ENCODE measurements around the gene LAMA1. TPM values are rescaled to one million over a fixed set of nuclear protein-coding genes. Genes with fewer than 3 reads are reported as not detected.

LAMA1 gene
- total RNA-seq, 4 donors from 2014 or later: under 0.01 to 1.0 (median 0.60) TPM

DNA sequence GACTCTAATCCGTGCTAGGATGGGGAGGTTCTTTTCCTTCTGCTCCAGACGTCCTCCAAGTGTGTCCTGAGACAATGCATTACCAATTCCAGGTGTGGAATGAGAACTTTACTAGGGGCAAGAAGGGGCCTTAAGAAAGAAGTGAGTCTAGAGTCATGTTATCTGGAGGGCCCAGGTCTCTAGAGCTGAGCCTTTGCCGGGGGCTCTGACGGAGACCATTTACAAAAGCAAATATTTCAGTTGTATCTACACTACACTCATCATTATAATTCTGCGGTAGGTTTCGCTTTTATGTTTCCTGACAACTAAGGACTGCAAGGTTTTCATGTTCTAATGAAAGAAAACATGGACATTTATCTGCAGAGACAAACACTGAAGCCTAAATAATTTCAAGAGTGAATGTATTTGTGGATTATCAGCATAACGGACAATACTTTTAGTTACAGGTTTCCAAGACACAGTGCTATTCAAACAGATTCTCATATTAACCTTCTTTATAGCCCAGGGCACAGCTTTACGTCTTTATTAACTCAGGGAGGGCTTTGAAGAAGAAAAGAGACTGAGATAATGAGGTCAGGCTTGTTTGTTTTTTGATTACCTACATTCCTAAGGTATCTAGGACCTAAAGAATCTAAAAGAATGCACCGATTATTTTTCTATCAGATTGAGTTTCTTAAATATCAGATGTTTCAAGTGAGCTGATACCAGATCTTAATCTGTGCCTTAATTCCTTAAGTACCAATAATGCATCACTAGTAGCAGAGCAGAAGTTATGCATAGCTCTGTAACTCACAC lies 15.0 kb upstream of the LAMA1 start:
- no peak for ATAC-seq
- no peaks in the 10 kb centered on the region for H3K4me1 ChIP-seq
- TF ChIP-seq, protein P1, sequence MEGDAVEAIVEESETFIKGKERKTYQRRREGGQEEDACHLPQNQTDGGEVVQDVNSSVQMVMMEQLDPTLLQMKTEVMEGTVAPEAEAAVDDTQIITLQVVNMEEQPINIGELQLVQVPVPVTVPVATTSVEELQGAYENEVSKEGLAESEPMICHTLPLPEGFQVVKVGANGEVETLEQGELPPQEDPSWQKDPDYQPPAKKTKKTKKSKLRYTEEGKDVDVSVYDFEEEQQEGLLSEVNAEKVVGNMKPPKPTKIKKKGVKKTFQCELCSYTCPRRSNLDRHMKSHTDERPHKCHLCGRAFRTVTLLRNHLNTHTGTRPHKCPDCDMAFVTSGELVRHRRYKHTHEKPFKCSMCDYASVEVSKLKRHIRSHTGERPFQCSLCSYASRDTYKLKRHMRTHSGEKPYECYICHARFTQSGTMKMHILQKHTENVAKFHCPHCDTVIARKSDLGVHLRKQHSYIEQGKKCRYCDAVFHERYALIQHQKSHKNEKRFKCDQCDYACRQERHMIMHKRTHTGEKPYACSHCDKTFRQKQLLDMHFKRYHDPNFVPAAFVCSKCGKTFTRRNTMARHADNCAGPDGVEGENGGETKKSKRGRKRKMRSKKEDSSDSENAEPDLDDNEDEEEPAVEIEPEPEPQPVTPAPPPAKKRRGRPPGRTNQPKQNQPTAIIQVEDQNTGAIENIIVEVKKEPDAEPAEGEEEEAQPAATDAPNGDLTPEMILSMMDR (IDR thresholded peaks at IDR 0.05): no peak
- TF ChIP-seq POLR2A (IDR thresholded peaks at IDR 0.05) (no peak), POLR2AphosphoS5 (IDR thresholded peaks at IDR 0.05) (no peak), EP300 (IDR thresholded peaks at IDR 0.05) (no peak)
- H3K27me3 ChIP-seq: peaks cover 9% of the 10 kb centered on the region
- H3K9me3 ChIP-seq: no peaks in the 10 kb centered on the region
- no peaks in the 10 kb centered on the region for H3K36me3 ChIP-seq
- 79 to 82% methylated on average over 7 to 9 of the region's 9 CpGs for WGBS, 2 donors (ENCODE audit: low coverage in 1 of 2)
- no peak overlapping the region for H3K27ac ChIP-seq
- no peak overlapping the region for H3K4me3 ChIP-seq

DNA sequence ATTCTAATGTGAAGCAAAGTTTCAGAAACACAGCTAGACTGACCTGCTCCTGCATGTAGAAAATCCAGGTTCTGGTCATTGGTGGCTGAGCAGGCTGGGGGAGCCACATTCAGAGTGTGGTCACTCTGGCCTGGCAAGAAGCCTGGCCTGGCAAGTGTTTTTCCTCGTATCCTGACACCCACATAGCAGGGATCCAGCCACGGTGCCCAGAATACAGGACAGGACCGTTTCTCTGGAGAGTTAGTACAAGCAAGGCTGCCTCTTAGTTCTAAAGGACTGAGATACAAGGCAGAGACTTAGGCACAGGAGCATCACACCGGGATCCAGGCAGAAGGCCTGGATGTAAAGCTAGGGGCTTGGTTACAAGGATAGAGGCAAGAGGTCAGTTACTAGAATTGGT lies 4.8 kb upstream of the LAMA1 start:
- H3K27me3 ChIP-seq: peaks cover 31% of the 10 kb centered on the region
- H3K36me3 ChIP-seq: no peaks in the 10 kb centered on the region
- no peak for ATAC-seq
- 85 to 93% methylated on average over 2 to 3 of the region's 4 CpGs for WGBS, 2 donors (ENCODE audit: low coverage in 1 of 2)
- no peak for TF ChIP-seq POLR2A (IDR thresholded peaks at IDR 0.05)
- TF ChIP-seq POLR2AphosphoS5 (IDR thresholded peaks at IDR 0.05): no peak
- no peak for TF ChIP-seq EP300 (IDR thresholded peaks at IDR 0.05)
- TF ChIP-seq, protein P1 (IDR thresholded peaks at IDR 0.05): no peak
- H3K4me1 ChIP-seq: peaks cover 0 to 7% (median 4%) of the 10 kb centered on the region in 3 donors
- no peak overlapping the region for H3K27ac ChIP-seq
- no peaks in the 10 kb centered on the region for H3K9me3 ChIP-seq
- no peak overlapping the region for H3K4me3 ChIP-seq

DNA sequence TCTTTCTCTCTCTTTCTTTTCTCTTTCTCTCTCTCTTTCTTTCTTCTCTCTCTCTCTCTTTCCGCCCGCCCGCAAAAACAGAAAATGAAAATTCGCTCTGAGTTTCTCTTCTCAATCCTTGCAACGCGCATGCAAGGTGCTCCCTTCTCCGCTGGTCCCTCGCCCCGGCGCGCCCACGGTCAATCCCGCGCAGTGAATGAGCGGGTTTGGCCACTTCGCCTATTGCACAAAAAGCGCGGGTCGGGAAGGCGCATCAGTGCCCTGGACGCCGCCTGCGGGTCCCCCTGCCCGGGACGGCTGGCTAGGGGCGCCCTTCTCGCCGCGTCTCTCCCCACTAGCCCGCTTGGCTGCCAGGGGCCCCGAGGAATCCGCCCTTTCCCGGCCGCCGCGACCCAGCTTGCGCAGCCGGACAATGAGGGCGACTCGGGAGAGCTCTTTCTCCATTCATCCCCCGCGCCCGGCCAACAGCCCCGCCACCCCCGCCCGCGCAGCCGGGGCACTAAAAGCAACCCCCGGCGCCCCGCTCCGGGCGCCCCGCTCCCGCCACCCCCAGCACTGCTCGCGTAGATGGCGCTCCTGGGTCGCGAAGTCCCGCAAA lies 706 bp downstream of the LAMA1 start:
- Histone ChIP-seq H3K27ac (no peak overlapping the region), H3K4me1 (peaks cover 0 to 24% (median 18%) of the 10 kb centered on the region in 3 donors), H3K36me3 (no peaks in the 10 kb centered on the region), H3K9me3 (no peaks in the 10 kb centered on the region), H3K27me3 (peaks cover 76% of the 10 kb centered on the region), H3K4me3 (peak overlapping the region; percentile 3 to 52)
- 2% methylated on average over 6 of the region's 61 CpGs; no CpG with 5 or more reads in 1 of the 2 donors for WGBS, 2 donors (ENCODE audit: low coverage in 1 of 2)
- TF ChIP-seq, protein P1 (IDR thresholded peaks at IDR 0.05): no peak
- no peak for TF ChIP-seq EP300 (IDR thresholded peaks at IDR 0.05)
- TF ChIP-seq POLR2AphosphoS5 (IDR thresholded peaks at IDR 0.05): no peak
- TF ChIP-seq POLR2A (IDR thresholded peaks at IDR 0.05): no peak
- ATAC-seq: no peak

DNA sequence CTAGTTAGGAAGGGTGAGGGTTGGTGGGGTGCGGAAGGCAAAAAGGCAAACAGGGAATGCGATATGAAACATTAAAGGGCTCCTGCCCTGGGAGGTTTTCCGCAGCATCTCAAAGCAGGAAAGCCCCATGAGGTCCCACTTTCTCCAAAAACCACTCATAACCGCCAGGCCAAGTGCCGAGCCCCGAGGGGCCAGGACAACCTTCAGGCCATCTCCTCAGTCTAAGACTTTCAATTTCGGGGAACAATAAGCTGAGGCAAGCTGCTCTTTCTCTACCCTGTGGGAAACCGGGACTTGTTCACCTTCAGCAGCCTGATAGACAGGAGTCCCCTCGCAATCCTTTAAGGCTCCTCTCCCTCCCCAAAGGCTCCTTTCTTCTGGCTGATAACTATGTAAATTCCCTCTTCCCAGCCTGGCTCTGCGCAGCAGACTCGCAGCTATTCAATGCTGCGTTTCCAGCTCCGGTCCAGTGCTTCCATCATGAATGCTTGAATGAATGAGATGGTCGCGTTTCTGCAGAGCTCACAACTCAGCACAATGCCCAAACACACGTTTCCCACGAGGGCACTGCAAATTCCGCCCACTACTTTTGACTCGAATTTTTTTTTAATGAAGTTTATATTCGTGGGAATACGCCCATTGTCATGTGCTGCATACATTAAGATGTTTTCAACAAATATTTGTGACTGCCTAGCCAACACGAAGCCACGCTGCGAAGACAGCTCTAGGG lies 1.4 kb downstream of the LAMA1 start:
- TF ChIP-seq EP300 (IDR thresholded peaks at IDR 0.05): no peak
- no peak for TF ChIP-seq POLR2A (IDR thresholded peaks at IDR 0.05)
- TF ChIP-seq POLR2AphosphoS5 (IDR thresholded peaks at IDR 0.05): no peak
- TF ChIP-seq, protein P1 (IDR thresholded peaks at IDR 0.05): no peak
- Histone ChIP-seq H3K27me3 (peaks cover 81% of the 10 kb centered on the region), H3K27ac (no peak overlapping the region), H3K9me3 (no peaks in the 10 kb centered on the region), H3K36me3 (no peaks in the 10 kb centered on the region), H3K4me1 (peaks cover 0 to 24% (median 18%) of the 10 kb centered on the region in 3 donors), H3K4me3 (peak overlapping the region in 1 of 2 donors; percentile 52)
- no peak for ATAC-seq
- 6 to 8% methylated on average over 16 to 24 of the region's 24 CpGs for WGBS, 2 donors (ENCODE audit: low coverage in 1 of 2)
